GM12874 (cell line): ENCODE results near the gene NUDT2.

ENCODE experiments used
- TF ChIP-seq, protein P1 (sequence below): IDR thresholded peaks from 2 replicates; pipeline ENCODE4 v1.5.1; 2011; ENCODE audit warnings: low read depth, mild to moderate bottlenecking, control low read depth, low read length, moderate library complexity; ENCODE audit not compliant: insufficient read depth

Gene NUDT2

DNA sequence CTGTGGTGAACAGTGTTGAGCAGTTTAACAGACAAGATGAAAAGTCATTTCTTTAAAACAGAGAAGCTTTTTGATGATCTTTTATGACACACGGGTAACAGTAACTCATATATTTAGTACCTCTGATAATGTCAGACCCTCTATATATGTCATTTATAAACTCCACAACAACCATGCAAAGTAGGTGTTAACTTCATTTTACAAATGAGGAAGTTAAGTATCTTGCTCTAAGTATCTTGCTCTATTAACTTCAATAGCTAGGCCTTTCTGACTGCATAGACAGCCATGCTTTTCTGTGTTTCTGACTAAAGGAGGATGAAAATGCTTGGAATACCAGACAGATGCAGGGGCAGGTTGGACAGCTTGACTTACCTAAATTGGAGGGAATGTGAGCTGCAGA, 1.8 kb downstream of the NUDT2 start:
- TF ChIP-seq, protein P1, sequence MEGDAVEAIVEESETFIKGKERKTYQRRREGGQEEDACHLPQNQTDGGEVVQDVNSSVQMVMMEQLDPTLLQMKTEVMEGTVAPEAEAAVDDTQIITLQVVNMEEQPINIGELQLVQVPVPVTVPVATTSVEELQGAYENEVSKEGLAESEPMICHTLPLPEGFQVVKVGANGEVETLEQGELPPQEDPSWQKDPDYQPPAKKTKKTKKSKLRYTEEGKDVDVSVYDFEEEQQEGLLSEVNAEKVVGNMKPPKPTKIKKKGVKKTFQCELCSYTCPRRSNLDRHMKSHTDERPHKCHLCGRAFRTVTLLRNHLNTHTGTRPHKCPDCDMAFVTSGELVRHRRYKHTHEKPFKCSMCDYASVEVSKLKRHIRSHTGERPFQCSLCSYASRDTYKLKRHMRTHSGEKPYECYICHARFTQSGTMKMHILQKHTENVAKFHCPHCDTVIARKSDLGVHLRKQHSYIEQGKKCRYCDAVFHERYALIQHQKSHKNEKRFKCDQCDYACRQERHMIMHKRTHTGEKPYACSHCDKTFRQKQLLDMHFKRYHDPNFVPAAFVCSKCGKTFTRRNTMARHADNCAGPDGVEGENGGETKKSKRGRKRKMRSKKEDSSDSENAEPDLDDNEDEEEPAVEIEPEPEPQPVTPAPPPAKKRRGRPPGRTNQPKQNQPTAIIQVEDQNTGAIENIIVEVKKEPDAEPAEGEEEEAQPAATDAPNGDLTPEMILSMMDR = no peak

DNA sequence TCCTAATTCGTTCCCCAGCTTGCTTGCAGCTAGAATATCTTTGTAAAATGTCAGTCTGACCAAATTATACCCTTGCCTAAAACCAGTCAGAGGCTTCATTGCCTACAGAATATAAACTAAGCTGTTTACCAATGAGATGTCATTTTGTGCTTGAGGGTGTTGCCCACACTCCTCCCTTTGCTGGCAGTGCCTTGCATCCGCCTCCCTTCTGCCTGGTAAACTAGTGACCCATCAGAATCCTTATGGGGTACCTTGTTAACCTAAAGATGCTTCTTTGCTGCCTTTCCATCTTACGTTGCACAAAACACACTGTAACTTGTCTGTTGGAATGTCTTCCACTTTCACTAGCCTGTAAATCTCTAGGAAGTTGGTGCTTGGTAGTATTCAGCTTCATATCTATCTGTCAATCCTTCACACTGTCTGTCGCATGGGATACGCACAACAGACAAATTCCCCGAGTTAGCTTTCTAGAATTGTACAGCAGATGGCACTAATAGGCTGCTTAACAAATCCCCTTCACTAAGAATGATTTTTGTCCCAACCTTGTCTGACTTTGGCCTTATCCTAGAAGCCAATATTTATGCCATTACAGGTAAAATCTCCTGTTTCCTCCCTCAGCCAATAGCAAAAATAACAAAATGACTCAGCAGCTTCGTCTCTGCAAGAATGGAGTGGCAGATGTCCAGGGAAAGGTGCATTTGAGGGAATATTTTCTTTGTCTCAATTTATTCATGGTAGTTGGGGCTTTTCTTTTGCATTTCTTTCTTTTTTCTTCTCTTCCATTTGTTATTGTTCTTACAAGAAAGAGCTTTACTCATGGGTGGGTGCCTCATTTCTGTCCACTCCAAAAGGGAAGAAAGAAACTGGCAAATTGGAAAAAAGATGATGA, 3.0 kb downstream of the NUDT2 start:
- TF ChIP-seq, protein P1 = 0 out of 2 replicates have a peak, but pooled peaks have one; percentile 20

DNA sequence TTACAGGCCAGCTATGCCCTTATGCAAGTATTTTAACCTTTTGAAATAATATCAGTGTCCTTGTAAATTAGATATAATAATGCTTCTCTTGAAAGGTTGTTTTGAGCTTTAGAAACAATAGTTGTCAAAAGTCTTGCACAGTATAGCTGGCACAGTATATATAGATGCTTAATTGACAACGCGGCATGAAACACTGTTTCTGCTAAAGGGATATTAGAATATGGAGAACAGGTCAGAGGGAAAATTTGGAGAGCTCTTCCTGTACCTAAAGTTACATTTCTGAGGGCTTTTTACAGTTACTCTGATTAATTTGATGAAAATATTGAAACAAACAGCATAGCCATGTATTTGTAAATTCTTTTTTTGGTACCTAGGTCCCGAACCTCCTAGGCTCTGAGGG, 4.5 kb downstream of the NUDT2 start:
- TF ChIP-seq, protein P1 = no peak

DNA sequence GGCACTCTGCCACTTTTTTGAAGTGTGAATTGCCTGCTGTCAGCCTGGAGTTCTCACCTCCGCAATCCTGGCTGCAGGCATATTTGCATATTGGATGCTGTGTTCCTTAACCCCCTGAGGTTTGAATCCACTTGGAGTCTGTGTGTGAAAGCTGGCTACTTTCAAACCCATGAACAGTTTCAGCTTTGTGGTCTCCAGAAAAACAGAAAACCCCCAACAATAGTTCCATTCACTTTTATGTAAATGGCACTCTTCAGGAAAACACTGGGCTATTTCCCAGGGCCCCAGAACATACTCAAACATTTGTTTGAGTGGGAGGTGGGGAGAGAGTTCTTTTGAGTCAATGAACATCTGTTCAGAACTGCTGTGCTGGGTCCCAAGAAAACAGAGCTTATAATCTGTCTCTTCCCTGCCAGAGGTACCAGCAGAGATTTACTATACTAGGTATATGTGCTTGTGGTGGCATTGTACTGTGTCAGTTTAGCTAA, 5.0 kb downstream of the NUDT2 start:
- TF ChIP-seq, protein P1 = no peak

DNA sequence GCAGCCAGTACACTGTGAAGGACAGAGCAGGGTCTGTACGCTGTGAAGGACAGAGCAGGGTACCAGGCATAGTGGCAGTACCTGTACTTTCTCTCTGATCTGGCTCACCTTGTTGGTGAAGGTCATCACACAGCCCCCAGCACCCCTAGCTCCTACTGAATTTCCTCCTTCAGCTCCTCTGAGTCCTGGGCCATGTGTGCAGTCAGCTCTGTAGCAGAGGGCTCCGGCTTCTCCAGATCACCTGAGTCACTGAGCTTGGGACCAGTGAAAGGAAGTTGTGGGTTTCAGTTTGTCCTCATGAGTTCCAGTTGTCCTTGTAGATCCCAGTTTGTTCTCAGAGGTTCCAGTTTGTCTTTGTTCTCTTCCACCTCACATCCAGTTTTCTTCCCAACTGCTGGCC, 5.5 kb downstream of the NUDT2 start:
- TF ChIP-seq, protein P1 = no peak

DNA sequence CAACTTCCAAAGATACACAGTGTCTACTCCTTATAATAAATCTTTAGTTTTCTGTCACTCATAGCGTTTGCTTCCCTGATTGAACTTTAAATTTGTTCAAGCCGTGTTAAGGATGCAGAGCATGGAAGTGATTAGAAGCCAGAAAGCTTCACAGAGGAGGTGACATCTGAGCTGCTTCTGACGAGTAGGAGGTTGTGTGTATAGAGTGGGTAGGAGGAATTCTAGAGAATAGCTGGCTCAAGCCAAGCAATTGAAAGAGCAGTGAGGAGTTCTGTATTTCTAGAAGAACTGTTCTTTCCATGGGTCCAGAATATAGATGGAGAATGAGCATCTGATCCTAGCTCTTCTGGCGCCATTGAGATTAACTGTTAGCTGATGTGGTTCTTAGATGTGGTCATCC, 6.0 kb downstream of the NUDT2 start:
- TF ChIP-seq, protein P1 = no peak

DNA sequence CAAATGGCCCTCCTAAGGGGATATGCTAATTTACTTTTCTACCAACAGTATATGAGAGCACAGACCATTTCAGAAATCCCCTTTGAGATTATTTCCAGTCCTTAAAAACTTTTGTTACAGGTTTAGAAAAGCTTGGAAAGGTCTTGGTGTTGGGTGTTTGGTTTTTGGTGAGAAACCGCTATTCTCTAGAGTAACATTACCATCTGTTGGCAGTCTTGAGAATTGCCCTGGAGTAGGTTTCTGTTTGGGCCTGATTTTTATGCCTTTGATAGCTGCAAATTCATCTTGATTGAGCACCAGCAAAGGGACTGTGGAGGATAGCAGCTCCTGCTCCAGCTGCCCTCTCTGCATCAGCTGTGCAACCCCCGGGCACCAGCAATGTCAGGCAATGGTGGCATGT, 8.0 kb downstream of the NUDT2 start:
- TF ChIP-seq, protein P1 = no peak
